RWPE1 (cell line): ENCODE measurements around the gene LDLRAD4.

Source experiments
- CTCF ChIA-PET: fragments of 350-600 bp; sonication (Branson Sonifier 250); formaldehyde crosslinking; extraction: SDS; loops from one replicate; lab custom pipeline; 2021; lab: Yijun Ruan, JAX
- POLR2A ChIA-PET: fragments of 400-600 bp; formaldehyde crosslinking; extraction: SDS; loops from one replicate; lab custom pipeline; 2020; ENCODE audit warnings: antibody characterized with exemption; ENCODE audit not compliant: low non-redundant PET; lab: Yijun Ruan, JAX
- DNase-seq: peaks from one replicate; pipeline ENCODE4 v3.0.0; 2012; ENCODE audit warnings: low spot score
- H3K27ac ChIP-seq: fragments of 450-650 bp; 2 replicates; pipeline ENCODE4 v1.5.1; 2017
- CTCF ChIP-seq: fragments of 450-650 bp; conservative IDR thresholded peaks from 2 replicates; pipeline ENCODE4 v1.5.1; 2017; ENCODE audit warnings: low read depth, mild to moderate bottlenecking

The LDLRAD4 gene

DNA sequence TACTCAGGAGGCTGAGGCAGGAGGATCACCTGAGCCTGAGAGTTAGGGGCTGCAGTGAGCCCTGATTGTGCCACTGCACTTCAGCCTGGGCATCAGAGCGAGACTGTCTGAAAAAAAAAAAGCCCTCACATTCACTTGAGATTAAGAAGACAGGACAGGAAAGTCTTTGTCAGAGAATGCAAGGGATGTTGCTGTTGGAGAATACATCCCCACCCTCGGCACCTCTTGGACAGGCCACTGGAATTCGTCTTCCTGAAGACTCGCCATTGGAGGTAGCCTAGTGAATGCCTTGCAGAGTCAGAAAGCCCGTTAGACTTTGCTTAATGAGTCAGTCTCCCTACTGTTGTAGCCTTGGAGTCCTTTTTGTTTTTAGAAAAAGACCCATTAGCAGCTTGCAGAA, 302.2 kb downstream of the LDLRAD4 start:
- H3K27ac ChIP-seq = no peak overlapping the region
- ChIA-PET POLR2A (no interaction called here), CTCF (no interaction called here)
- TF ChIP-seq CTCF = no peak
- DNase-seq = no peak

DNA sequence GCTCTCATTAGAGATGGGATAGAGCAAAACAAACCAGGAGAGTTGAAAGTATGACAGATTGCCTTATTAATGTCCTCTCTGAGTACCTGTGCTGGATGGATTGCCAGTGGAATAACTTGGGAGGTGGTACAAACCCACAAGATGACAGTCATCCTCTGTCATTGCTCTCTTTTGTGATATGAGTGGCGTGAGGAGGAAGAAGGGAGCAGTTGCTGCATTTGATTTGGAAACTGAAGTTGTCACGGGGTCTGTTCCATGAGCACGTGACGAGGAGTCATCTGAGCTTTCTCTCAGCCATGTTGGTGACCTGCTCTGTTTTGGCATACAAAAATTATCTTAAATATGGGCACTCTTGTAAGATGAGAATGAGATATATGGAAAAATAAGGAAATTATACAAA, 302.9 kb downstream of the LDLRAD4 start:
- H3K27ac ChIP-seq = no peak overlapping the region
- TF ChIP-seq CTCF = no peak
- no peak for DNase-seq
- ChIA-PET CTCF (interaction anchor here (0.5 kb wide), 1 partner anchor 471 kb away, joined by 3 read pairs; no protein-coding TSS in a partner anchor), POLR2A (no interaction called here)

DNA sequence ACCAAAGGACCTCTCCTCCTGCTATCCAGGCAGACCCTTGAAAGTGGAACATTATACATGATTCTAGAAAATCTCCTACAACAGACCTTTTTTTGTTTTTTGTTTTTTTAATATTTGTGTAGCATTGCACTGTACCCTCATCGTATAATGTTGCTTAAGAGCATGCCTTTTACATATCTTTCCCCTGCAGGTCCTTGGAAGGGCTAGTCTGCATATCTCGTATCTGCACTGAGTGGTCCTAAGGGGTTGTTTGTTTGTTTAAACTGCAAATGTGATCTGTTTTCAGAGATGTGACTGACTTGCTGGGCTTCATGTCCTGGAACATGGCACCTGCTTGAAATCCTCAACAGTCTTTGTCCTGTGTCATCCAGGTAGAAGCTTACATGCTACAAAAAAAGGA, 303.7 kb downstream of the LDLRAD4 start:
- no peak overlapping the region for H3K27ac ChIP-seq
- CTCF ChIA-PET = no interaction called here
- POLR2A ChIA-PET = no interaction called here
- TF ChIP-seq CTCF = no peak
- DNase-seq = no peak

DNA sequence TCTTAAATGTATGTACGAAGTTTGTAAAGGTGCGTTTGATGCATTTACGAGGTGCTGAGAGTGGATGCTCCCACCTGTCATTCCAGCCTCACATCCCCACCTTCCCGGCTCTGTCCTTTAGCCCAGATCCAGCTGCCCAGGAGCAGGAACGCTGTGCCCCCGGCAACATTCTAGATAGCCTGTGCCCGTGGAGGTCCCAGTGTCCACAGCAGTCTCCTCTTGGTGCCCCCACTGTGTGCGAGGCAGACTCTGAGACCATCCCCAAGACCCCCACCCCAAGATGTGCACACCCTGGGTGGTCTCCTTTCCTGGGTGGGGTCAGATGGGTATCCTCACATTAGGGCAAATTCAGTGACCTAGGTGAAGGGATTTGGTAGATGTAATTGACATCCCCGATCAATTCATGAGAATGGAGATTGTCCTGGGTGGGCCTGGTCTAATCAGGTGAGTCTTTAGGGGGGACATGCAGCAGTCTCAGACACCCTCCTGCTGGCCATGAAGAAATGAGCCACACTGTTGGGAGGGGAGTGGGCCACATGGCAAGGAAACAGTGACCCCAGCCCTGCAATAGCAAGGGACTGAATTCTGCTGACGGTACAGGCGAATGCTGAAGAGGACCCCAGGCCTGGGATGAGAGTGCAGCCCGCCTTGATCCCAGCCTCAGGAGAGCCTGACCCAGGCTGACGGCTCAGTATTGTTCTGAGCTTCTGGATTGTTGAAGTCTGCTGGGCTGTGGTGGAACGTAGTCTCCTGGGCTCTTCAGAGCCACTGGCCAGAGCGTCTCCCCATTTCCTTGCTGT, 304.5 kb downstream of the LDLRAD4 start:
- ChIA-PET CTCF (no interaction called here), POLR2A (no interaction called here)
- TF ChIP-seq CTCF = no peak
- DNase-seq = no peak
- H3K27ac ChIP-seq = no peak overlapping the region

DNA sequence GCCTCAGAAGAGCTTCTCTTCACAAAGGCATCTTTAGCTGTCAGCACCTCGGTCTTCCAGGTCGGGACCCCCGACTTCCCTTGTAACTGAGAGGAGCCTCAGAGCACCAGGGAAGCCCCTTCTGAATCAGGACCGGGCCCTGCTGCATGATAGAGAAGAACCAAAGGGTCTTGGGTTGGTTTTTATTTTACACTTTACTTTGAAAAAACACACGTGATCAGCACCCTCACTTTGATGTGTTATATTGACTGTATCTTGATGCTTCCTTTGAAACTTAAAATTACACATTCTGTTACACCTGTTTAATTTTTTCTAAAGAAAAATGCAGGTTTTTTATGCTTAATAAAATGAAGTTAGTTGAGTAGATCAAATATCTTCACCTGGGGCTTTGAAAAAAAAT, 305.5 kb downstream of the LDLRAD4 start:
- H3K27ac ChIP-seq = no peak overlapping the region
- ChIA-PET POLR2A (no interaction called here), CTCF (no interaction called here)
- no peak for TF ChIP-seq CTCF
- no peak for DNase-seq

DNA sequence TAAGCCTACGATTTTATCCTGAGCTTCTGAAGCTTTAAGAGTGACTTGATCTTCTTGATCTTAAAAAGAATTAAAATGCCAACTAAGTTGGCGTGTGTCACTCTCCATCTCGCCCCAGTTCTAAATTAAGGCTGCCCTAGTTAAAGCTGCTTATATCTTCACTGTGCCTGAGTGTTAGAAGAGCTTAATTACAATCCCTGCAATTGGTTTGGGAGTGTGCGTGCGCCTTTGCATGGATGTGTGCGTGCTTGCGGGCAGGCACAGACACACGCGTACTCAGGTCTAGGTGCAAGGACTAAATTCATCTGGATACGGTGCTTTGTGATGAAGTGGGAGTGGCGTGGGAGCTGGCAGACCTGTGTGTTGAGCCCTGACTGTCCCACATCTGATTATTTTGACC, 306.3 kb downstream of the LDLRAD4 start:
- TF ChIP-seq CTCF = no peak
- no peak for DNase-seq
- ChIA-PET POLR2A (no interaction called here), CTCF (no interaction called here)
- no peak overlapping the region for H3K27ac ChIP-seq
